NCI-H187 treated with DMSO at 0.1 percent for 48 hours (cell line): ENCODE measurements around the gene CNTNAP4.

ENCODE experiments used
- DNase-seq: peaks from one replicate; lab custom pipeline; 2025; lab: John Stamatoyannopoulos, UW

The CNTNAP4 gene

DNA sequence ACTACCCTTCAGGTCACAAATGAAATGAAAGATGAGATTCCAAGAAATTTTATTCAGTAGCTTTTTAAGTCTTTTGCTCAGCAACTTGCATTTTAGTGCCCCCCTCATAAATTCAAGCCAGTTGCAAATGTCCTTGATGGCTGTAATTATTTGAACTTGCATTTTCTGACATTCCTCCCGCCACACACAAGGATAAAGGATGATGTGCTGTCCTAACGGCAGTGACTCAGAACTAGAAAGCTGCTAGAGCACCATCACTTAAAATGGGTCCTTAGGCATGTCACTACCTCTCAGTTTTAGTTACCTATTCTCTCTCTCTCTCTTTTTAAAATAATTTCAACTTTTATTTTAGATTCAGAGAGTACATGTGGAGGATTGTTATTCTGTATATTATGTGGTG, 306.7 kb downstream of the CNTNAP4 start:
- DNase-seq: no peak

DNA sequence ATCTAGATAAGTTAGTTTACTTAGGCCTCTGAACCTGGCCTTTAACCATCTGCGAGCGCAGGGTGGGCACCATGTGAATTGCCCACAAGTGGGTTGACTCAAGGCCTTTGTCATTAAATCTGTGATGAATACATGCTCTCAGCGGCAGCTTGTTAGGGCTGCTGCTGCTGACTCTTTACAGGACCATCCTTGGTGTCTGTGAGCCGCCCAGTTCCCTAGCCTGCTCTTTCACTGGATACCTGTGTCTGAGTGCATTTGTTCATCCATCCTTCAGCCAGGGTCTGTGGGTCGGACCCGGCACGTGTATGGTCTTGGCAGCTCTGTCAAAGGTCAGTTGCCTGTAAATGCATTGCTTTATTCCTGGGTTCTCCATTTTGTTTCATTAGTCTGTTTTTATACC, 321.3 kb downstream of the CNTNAP4 start:
- no peak for DNase-seq

DNA sequence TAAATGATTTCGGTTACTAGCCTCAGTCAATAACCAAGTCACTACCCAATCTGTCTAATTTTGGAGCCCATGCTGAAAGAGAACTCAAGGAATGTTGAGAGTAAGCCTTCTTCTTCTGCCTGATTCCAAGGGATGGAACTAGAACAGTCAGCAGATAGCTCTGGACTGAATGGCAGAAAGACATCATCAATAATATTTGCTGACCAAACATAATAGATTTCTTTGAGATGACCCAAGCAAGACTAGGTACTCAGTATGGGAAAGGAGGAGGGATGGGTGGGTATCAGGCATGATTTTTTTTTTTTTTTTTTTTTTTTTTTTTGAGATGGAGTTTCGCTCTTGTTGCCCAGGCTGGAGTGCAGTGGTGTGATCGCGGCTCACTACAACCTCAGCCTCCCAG, 330.1 kb downstream of the CNTNAP4 start:
- DNase-seq: no peak
